HFFc6 (cell line): ENCODE measurements around the gene P3R3URF. TPM values are rescaled to one million over a fixed set of nuclear protein-coding genes. Genes with fewer than 3 reads are reported as not detected.

Experiments
- DNase-seq: peaks from one replicate; pipeline ENCODE4 v3.0.0-alpha.2; 2018
- H3K27ac Mint-ChIP-seq: 2 replicates; pipeline ENCODE4 v1.8.0; 2020; ENCODE audit warnings: mild to moderate bottlenecking, mixed read lengths
- H3K27me3 Mint-ChIP-seq: 2 replicates; pipeline ENCODE4 v1.8.0; 2021; ENCODE audit warnings: mild to moderate bottlenecking, moderate library complexity, mixed read lengths; ENCODE audit not compliant: insufficient read depth
- H3K36me3 Mint-ChIP-seq: 2 replicates; pipeline ENCODE4 v1.8.0; 2021; ENCODE audit warnings: low read depth, mixed read lengths
- H3K4me1 Mint-ChIP-seq: 2 replicates; pipeline ENCODE4 v1.8.0; 2020; ENCODE audit warnings: low read depth, mixed read lengths
- H3K4me3 Mint-ChIP-seq: 2 replicates; pipeline ENCODE4 v1.8.0; 2020; ENCODE audit warnings: mild to moderate bottlenecking, moderate library complexity, mixed read lengths
- H3K9me3 Mint-ChIP-seq: 2 replicates; pipeline ENCODE4 v1.8.0; 2020; ENCODE audit warnings: mild to moderate bottlenecking, mixed read lengths
- total RNA-seq, 6 experiments: library from RNA; stranded (reverse); fragmentation: NEBNext Ultra II Directional; extraction: Animal tissue kit (Norgen Biotek cat#: 25700); gene quantifications; 2 replicates in 1 of 6; 3 replicates in 5 of 6; pipeline ENCODE4 v1.2.3, GENCODE V29; 2021
- TF ChIP-seq, protein P1 (sequence below): fragments of 200-600 bp; sonication (generic); IDR thresholded peaks from 2 replicates; pipeline ENCODE4 v1.5.0; 2021; ENCODE audit warnings: antibody characterized with exemption, mild to moderate bottlenecking

P3R3URF gene
- total RNA-seq, 6 experiments from 2014 or later, result not detected

DNA sequence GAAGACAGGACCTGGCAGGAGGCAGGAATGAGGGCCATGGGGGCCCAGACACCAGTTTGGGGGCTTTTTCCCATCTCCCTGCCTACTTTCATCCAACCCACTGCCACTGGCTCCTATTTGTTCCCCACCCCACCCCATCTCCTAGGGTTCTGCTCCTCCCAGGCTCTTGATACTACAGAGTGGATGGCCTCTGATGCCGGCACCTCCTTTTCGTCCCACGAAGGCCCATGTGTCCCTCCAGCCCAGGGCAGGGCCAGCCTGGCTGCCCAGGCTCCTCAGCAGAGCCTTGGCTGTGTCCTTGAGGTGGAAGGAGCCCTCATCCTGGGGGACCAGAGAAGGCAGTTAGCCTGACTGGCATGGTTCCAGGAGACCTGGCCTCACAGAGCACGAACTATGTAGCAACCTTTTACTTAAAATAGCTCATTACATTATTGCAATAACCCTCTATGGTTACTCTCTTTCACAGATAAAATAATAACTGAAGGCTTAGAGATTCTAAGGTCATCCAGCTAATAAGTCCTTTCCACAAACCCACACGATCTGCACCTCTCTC, 18.4 kb upstream of the P3R3URF start:
- Mint-ChIP-seq H3K4me1 (peaks cover 13% of the 10 kb centered on the region; the same call in 1 of the 2 replicates), H3K36me3 (0 out of 2 replicates have a peak, but pooled peaks cover under 1% of the 10 kb centered on the region), H3K27me3 (no peaks in the 10 kb centered on the region), H3K27ac (no peak overlapping the region), H3K9me3 (no peaks in the 10 kb centered on the region), H3K4me3 (no peak overlapping the region)
- no peak for DNase-seq
- TF ChIP-seq, protein P1, sequence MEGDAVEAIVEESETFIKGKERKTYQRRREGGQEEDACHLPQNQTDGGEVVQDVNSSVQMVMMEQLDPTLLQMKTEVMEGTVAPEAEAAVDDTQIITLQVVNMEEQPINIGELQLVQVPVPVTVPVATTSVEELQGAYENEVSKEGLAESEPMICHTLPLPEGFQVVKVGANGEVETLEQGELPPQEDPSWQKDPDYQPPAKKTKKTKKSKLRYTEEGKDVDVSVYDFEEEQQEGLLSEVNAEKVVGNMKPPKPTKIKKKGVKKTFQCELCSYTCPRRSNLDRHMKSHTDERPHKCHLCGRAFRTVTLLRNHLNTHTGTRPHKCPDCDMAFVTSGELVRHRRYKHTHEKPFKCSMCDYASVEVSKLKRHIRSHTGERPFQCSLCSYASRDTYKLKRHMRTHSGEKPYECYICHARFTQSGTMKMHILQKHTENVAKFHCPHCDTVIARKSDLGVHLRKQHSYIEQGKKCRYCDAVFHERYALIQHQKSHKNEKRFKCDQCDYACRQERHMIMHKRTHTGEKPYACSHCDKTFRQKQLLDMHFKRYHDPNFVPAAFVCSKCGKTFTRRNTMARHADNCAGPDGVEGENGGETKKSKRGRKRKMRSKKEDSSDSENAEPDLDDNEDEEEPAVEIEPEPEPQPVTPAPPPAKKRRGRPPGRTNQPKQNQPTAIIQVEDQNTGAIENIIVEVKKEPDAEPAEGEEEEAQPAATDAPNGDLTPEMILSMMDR, result no peak

DNA sequence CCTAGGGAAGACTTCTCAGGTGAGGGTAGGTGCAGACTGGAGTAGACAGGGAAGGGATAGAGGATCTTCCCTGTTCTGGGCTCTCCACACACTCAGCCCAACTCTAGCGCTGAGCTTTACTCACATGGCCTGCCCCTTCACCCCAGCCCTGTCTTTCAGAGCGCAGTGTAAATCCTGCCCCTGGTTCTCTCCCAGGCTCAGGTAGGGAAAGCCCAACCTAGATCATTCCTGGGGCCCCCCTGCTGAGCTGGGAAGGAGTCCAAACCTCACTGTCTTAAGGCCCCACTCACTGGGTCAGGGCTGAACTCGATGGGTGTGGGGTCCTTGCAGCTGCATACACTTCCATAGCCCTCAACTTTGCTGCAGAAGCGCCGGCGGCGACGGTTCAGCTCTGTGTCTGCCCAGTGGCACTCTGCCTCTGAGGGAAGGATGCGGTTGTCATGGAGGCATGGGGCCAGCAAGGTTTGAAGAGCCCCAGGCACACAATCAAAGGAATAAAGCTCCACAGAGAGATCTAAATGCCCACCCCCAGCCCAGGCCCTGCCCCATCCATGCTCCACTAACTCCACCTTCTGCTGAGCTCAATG, 17.8 kb upstream of the P3R3URF start:
- DNase-seq, result no peak
- Mint-ChIP-seq H3K4me1 (peaks cover 7% of the 10 kb centered on the region; the same call in 1 of the 2 replicates), H3K36me3 (peaks cover 6% of the 10 kb centered on the region; the same call in 1 of the 2 replicates), H3K27ac (no peak overlapping the region), H3K4me3 (no peak overlapping the region), H3K27me3 (no peaks in the 10 kb centered on the region), H3K9me3 (no peaks in the 10 kb centered on the region)
- TF ChIP-seq, protein P1, result no peak

DNA sequence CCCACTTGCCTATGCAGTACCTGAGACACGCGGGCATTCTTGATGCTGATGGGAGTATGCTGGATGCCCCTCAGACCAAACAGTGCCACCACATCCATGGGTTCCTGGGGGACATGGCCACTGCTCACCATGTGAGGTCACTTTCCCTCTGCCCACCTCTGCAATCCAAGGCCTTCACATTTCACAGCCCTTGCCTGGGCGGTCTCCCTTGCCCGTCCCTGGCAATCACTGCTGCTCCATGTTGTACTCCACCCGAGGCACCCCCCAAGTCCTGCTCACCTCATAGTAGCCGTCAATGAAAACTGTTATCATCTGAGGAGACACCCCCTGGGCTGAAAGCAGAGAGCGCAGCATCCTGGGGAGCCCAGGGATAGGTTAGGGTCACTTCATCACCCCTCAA, 17.0 kb upstream of the P3R3URF start:
- H3K36me3 Mint-ChIP-seq, result peaks cover 8% of the 10 kb centered on the region
- H3K27ac Mint-ChIP-seq, result no peak overlapping the region
- DNase-seq, result no peak
- peaks cover 10% of the 10 kb centered on the region; the same call in 1 of the 2 replicates for H3K4me1 Mint-ChIP-seq
- TF ChIP-seq, protein P1, result no peak
- no peaks in the 10 kb centered on the region for H3K27me3 Mint-ChIP-seq
- H3K9me3 Mint-ChIP-seq, result no peaks in the 10 kb centered on the region
- no peak overlapping the region for H3K4me3 Mint-ChIP-seq

DNA sequence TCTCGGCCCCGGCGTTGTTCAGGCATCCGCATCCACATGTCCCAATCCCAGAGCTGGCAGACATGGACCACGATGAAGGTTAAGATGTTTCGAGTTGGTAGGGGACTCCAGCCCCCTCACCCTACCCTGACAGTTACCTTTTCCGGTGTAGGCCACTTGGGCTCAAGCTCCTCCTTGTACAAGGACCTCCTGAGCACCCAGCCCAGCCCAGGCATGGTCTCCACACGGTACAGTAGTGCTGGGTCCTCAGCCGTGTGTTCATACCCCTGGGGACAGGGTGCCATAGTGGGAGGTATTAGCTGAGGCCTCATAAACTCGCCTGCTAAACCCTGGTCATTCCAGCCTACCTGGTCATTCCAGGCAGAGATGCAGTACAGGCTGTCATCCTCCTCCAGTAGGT, 15.9 kb upstream of the P3R3URF start:
- H3K4me3 Mint-ChIP-seq, result no peak overlapping the region
- H3K36me3 Mint-ChIP-seq, result peaks cover 16% of the 10 kb centered on the region
- H3K4me1 Mint-ChIP-seq, result peaks cover 8% of the 10 kb centered on the region; the same call in 1 of the 2 replicates
- H3K9me3 Mint-ChIP-seq, result no peaks in the 10 kb centered on the region
- DNase-seq, result no peak
- TF ChIP-seq, protein P1, result no peak
- H3K27ac Mint-ChIP-seq, result no peak overlapping the region
- H3K27me3 Mint-ChIP-seq, result no peaks in the 10 kb centered on the region

DNA sequence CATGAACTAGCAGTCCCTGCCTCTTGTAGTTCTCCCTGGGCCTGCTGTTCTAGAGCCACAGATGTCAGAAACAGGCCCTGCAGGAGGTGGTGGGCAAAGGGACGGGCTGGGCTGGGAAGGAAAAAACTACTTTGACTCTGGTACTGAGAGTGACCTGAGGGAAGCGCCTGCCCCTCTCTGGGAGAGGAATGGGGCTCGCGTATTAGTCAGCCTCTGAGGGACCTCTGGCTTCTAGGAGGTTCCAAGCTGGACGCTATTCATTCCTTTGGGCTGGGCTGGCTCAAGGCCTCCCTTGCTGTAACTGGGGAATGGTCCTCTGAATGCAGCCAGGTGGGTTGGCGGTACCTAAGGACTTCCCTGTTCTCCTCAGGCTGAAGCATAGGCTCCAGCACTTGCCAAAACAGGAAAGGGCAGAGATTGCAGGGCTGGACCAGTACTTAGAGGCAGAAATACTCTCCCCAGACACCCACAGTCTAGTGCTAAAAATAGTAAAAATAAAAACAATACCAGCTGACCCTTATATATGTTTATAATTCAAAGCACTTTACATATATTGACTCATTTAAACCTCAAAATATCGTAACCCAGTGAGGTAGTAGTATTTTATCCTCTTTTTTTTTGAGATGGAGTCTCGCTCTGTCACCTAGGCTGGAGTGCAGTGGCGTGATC, 14.9 kb upstream of the P3R3URF start:
- Mint-ChIP-seq H3K27me3 (no peaks in the 10 kb centered on the region), H3K4me1 (0 out of 2 replicates have a peak, but pooled peaks cover 6% of the 10 kb centered on the region), H3K27ac (no peak overlapping the region), H3K36me3 (peaks cover 16% of the 10 kb centered on the region), H3K4me3 (no peak overlapping the region), H3K9me3 (no peaks in the 10 kb centered on the region)
- no peak for DNase-seq
- TF ChIP-seq, protein P1, result no peak
